Measurements from ENCODE around the gene BTNL8.

The BTNL8 gene

GRCh38 chr5:180918380-180918779, 19.4 kb downstream of the BTNL8 start (continued):
- no peak for TF ChIP-seq TOX (CRISPR knock-in tag; IDR thresholded peaks at IDR 0.05; ENCODE audit: borderline replicate concordance)
- TF ChIP-seq ZFP3 (CRISPR knock-in tag; IDR thresholded peaks at IDR 0.05): no peak
- no peak for TF ChIP-seq TSHZ2 (CRISPR knock-in tag; IDR thresholded peaks at IDR 0.05)
- TF ChIP-seq CREB5 (CRISPR knock-in tag; IDR thresholded peaks at IDR 0.05; ENCODE audit: low read depth): no peak

GRCh38 chr5:180920710-180921109, 21.8 kb downstream of the BTNL8 start:
- TF ChIP-seq CREB5 (CRISPR knock-in tag; IDR thresholded peaks at IDR 0.05; ENCODE audit: low read depth) (no peak), SNAI2 (CRISPR knock-in tag; IDR thresholded peaks at IDR 0.05) (no peak), TSHZ2 (CRISPR knock-in tag; IDR thresholded peaks at IDR 0.05) (no peak), ISL1 (CRISPR knock-in tag; IDR thresholded peaks at IDR 0.05) (no peak), GLIS3 (CRISPR knock-in tag; IDR thresholded peaks at IDR 0.05) (no peak), PATZ1 (CRISPR knock-in tag; IDR thresholded peaks at IDR 0.05; ENCODE audit: borderline replicate concordance) (no peak), ARNTL (CRISPR knock-in tag; IDR thresholded peaks at IDR 0.05; ENCODE audit: borderline replicate concordance, low read depth) (no peak), CSRNP3 (CRISPR knock-in tag; IDR thresholded peaks at IDR 0.05) (no peak), ZNF565 (CRISPR knock-in tag; conservative IDR thresholded peaks at IDR 0.05; ENCODE audit: low read depth) (no peak), ZNF8 (CRISPR knock-in tag; IDR thresholded peaks at IDR 0.05) (no peak), ZFP3 (CRISPR knock-in tag; IDR thresholded peaks at IDR 0.05) (no peak), PPARA (CRISPR knock-in tag; IDR thresholded peaks at IDR 0.05; ENCODE audit: borderline replicate concordance) (no peak), ZFP30 (CRISPR knock-in tag; IDR thresholded peaks at IDR 0.05) (no peak)
- no peak for ATAC-seq

- no peak for ATAC-seq
- TF ChIP-seq CSDC2 (CRISPR knock-in tag; IDR thresholded peaks at IDR 0.05) (no peak), ZFP3 (CRISPR knock-in tag; IDR thresholded peaks at IDR 0.05) (no peak), PATZ1 (CRISPR knock-in tag; IDR thresholded peaks at IDR 0.05; ENCODE audit: borderline replicate concordance) (no peak), ESRRG (CRISPR knock-in tag; IDR thresholded peaks at IDR 0.05) (no peak), GLIS3 (CRISPR knock-in tag; IDR thresholded peaks at IDR 0.05) (no peak), SNAI2 (CRISPR knock-in tag; IDR thresholded peaks at IDR 0.05) (no peak), ZFP30 (CRISPR knock-in tag; IDR thresholded peaks at IDR 0.05) (no peak), CREB5 (CRISPR knock-in tag; IDR thresholded peaks at IDR 0.05; ENCODE audit: low read depth) (no peak), CSRNP3 (CRISPR knock-in tag; IDR thresholded peaks at IDR 0.05) (no peak), ZNF565 (CRISPR knock-in tag; conservative IDR thresholded peaks at IDR 0.05; ENCODE audit: low read depth) (no peak), ZC3H10 (CRISPR knock-in tag; IDR thresholded peaks at IDR 0.05) (no peak)
Measured at GRCh38 chr5:180922932-180923331, 24.0 kb downstream of the BTNL8 start.

Measured in SK-N-SH treated with all-trans-retinoic acid at 6 μM for 48 hours (cell line).